Measurements from ENCODE around the gene DSG1. TPM values are rescaled to one million over a fixed set of nuclear protein-coding genes. Genes with fewer than 3 reads are reported as not detected.

Gene DSG1
- total and polyA plus RNA-seq, 4 donors = 0.13 to 2.9 (median 0.65) TPM

- no peak for TF ChIP-seq NR2F2 (IDR thresholded peaks at IDR 0.05)
Observed at GRCh38 chr18:31321719-31322118, 3.8 kb downstream of the DSG1 start (continued).

- no peak for DNase-seq (ENCODE audit: low spot score)
- TF ChIP-seq FOXA2 (IDR thresholded peaks at IDR 0.05) (no peak), RAD21 (IDR thresholded peaks at IDR 0.05) (peak; percentile 43 to 58), GABPA (IDR thresholded peaks at IDR 0.05 in 1 of 2, conservative IDR thresholded peaks at IDR 0.05 in 1 of 2) (no peak), ZBTB33 (IDR thresholded peaks at IDR 0.05) (no peak), TAF1 (conservative IDR thresholded peaks at IDR 0.05) (no peak), ATF3 (IDR thresholded peaks at IDR 0.05) (peak; percentile 41), MAX (IDR thresholded peaks at IDR 0.05) (no peak), NR2F2 (IDR thresholded peaks at IDR 0.05) (no peak), REST (IDR thresholded peaks at IDR 0.05) (peak; percentile 58), SP1 (IDR thresholded peaks at IDR 0.05) (peak; percentile 48), HNF4A (conservative IDR thresholded peaks at IDR 0.05) (peak; percentile 40 to 52), YY1 (IDR thresholded peaks at IDR 0.05) (peak; percentile 45), JUND (IDR thresholded peaks at IDR 0.05) (peak; percentile 60 to 65), FOXA1 (IDR thresholded peaks at IDR 0.05) (no peak), EGR1 (IDR thresholded peaks at IDR 0.05; ENCODE audit: low read depth in 2 of 2) (no peak), RXRA (IDR thresholded peaks at IDR 0.05) (peak; percentile 43 to 49), HNF4G (IDR thresholded peaks at IDR 0.05) (no peak)
- TF ChIP-seq, protein P1, sequence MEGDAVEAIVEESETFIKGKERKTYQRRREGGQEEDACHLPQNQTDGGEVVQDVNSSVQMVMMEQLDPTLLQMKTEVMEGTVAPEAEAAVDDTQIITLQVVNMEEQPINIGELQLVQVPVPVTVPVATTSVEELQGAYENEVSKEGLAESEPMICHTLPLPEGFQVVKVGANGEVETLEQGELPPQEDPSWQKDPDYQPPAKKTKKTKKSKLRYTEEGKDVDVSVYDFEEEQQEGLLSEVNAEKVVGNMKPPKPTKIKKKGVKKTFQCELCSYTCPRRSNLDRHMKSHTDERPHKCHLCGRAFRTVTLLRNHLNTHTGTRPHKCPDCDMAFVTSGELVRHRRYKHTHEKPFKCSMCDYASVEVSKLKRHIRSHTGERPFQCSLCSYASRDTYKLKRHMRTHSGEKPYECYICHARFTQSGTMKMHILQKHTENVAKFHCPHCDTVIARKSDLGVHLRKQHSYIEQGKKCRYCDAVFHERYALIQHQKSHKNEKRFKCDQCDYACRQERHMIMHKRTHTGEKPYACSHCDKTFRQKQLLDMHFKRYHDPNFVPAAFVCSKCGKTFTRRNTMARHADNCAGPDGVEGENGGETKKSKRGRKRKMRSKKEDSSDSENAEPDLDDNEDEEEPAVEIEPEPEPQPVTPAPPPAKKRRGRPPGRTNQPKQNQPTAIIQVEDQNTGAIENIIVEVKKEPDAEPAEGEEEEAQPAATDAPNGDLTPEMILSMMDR (IDR thresholded peaks at IDR 0.05; ENCODE audit: low read depth, low read length, missing input control) = no peak
Observed at GRCh38 chr18:31325051-31325450, 7.1 kb downstream of the DSG1 start.

More at GRCh38 chr18:31325051-31325450, 7.1 kb downstream of the DSG1 start:
- Histone ChIP-seq H3K4me3 (ENCODE audit: low read depth in 1 of 3, low read length in 3 of 3) (no peak overlapping the region), H3K36me3 (ENCODE audit: control insufficient read depth in 4 of 4, insufficient read depth in 3 of 4, low read depth in 1 of 4, low read length in 3 of 4) (peaks cover 0 to 8% (median 4%) of the 10 kb centered on the region in 4 donors), H3K4me1 (ENCODE audit: control insufficient read depth in 4 of 4, insufficient read depth in 4 of 4, low read length in 3 of 4) (peaks cover 0 to 15% (median 4%) of the 10 kb centered on the region in 4 donors), H3K9me3 (ENCODE audit: control insufficient read depth in 4 of 4, low read length in 3 of 4) (no peaks in the 10 kb centered on the region), H3K27me3 (ENCODE audit: control insufficient read depth in 4 of 4, insufficient read depth in 4 of 4, low read length in 3 of 4) (no peaks in the 10 kb centered on the region), H3K27ac (ENCODE audit: low read depth in 1 of 2, low read length in 2 of 2) (peak overlapping the region; percentile 37 to 41), H3K9ac (ENCODE audit: low read depth in 1 of 2, low read length in 2 of 2) (no peak overlapping the region)
- WGBS = 46% methylated on average over 3 of the region's 3 CpGs
